Adrenal gland (tissue), 12 donors: ENCODE measurements around the gene COL9A3. TPM values are rescaled to one million over a fixed set of nuclear protein-coding genes. Genes with fewer than 3 reads are reported as not detected.

Experiments
- DNase-seq, 7 donors: peaks; one replicate each; pipeline ENCODE4 v3.0.0-alpha.2; 2019 to 2020
- H3K27ac ChIP-seq, 5 donors: fragments of 200-600 bp; sonication (generic) in 4 of 5; 1 replicate in 3 of 5; 2 replicates in 2 of 5; pipeline versions ENCODE4 v1.5.1 to v1.8.0; 2016 to 2020; ENCODE audit warnings: mild to moderate bottlenecking in 1 of 5
- H3K27me3 ChIP-seq: fragments of 200-600 bp; 2 replicates; pipeline ENCODE4 v1.8.0; 2021
- H3K36me3 ChIP-seq, 2 donors: fragments of 200-600 bp; replicated peaks in 1 of 2; 1 replicate in 1 of 2; 2 replicates in 1 of 2; pipeline versions ENCODE4 v1.5.1 to v1.8.0; 2018 to 2022
- H3K4me1 ChIP-seq, 2 donors: fragments of 200-600 bp; replicated peaks in 1 of 2; 1 replicate in 1 of 2; 2 replicates in 1 of 2; pipeline versions ENCODE4 v1.5.1 to v1.8.0; 2018 to 2021
- H3K4me3 ChIP-seq, 4 donors: fragments of 200-600 bp; sonication (generic) in 3 of 4; one replicate each; pipeline ENCODE4 v1.5.1; 2016 to 2018
- H3K9me3 ChIP-seq, 3 donors: fragments of 200-600 bp; sonication (generic) in 1 of 3; replicated peaks in 1 of 3; 1 replicate in 2 of 3; 2 replicates in 1 of 3; pipeline versions ENCODE4 v1.5.1 to v1.8.0; 2016 to 2021
- CTCF ChIP-seq, 6 experiments: fragments of 450-650 bp in 4 of 6; fragments of 200-600 bp in 2 of 6; sonication (generic) in 1 of 6; IDR thresholded peaks; 1 replicate in 5 of 6; 2 replicates in 1 of 6; pipeline versions ENCODE4 v1.5.1 to v1.8.0; 2016 to 2021; ENCODE audit warnings: antibody characterized with exemption in 6 of 6, mild to moderate bottlenecking in 2 of 6, moderate library complexity in 1 of 6
- POLR2A ChIP-seq, 2 donors: fragments of 450-650 bp; IDR thresholded peaks; one replicate each; pipeline ENCODE4 v1.6.1; 2017; ENCODE audit warnings: antibody characterized with exemption in 2 of 2, mild to moderate bottlenecking in 2 of 2, moderate library complexity in 1 of 2
- WGBS, 4 donors: extraction: QIAGEN DNeasy Blood & Tissue Kit in 2 of 4; methylation state at CpG; one replicate each; pipeline versions ENCODE4 v1.1.5 to v1.1.7; 2013 to 2017; 5-methylcytosine and 5-hydroxymethylcytosine counted together
- intact Hi-C, 2 donors: fragments of 100-400 bp; cut with DNase I; formaldehyde crosslinking; loops; one replicate each; pipeline versions ENCODE4 v1.14.1 to v1.15.0; 2022 to 2023
- polyA plus RNA-seq, 3 donors: library from polyadenylated mRNA; stranded (reverse); fragments of 200-250 nt in 2 of 3; fragments of 350-450 nt in 1 of 3; fragmentation: Illumina TruSeq in 1 of 3; extraction: RNeasy Lipid Tissue Mini Kit (QIAGEN cat#74804) in 1 of 3; gene quantifications; one replicate each; pipeline ENCODE4 v1.2.3, GENCODE V29; 2013 to 2014
- total RNA-seq, 9 donors: library from RNA; depleted of rRNA in 4 of 9; stranded (reverse); fragments of >200 nt in 4 of 9; fragments of 120-200 nt in 1 of 9; fragmentation: NEBNext Ultra II Directional in 1 of 9; extraction: Animal tissue kit (Norgen Biotek cat#: 25700) in 1 of 9; gene quantifications; one replicate each; pipeline versions ENCODE4 v1.1.0 to v1.2.4, GENCODE V29; 2013 to 2023
- donor health status: healthy with polysubstance abuse.
- donor health status: Bipolar disorder and iron deficiency.
- donor health status: DM: yes; HTN: yes; CAD: no.
- donor health status: DM: no; HTN: no; CAD: no.
- donor health status: DM: no; HTN: no; CAD: no.
- donor health status: DM: yes; HTN: yes; CAD: no.

The COL9A3 gene
- total and polyA plus RNA-seq, 12 donors, result 0.22 to 27.8 (median 1.4) TPM

- Histone ChIP-seq H3K4me1 (peaks cover 0 to 16% of the 10 kb centered on the region in 2 donors), H3K9me3 (no peaks in the 10 kb centered on the region), H3K27me3 (no peaks in the 10 kb centered on the region), H3K4me3 (no peak overlapping the region), H3K36me3 (peaks cover 0 to 18% of the 10 kb centered on the region in 2 donors), H3K27ac (no peak overlapping the region)
- no peak for DNase-seq
- 92 to 94% (median 93%) methylated on average over 27 to 37 of the region's 37 CpGs for WGBS, 4 donors
- TF ChIP-seq CTCF (IDR thresholded peaks at IDR 0.05) (no peak), POLR2A (IDR thresholded peaks at IDR 0.05) (no peak)
- intact Hi-C loops, result no loop called here
Observed at GRCh38 chr20:62880147-62880934, 63.5 kb downstream of the COL9A3 start.

GRCh38 chr20:62880935-62881661 is 64.2 kb downstream of the COL9A3 start:
- peaks cover 0 to 11% of the 10 kb centered on the region in 2 donors for H3K4me1 ChIP-seq
- WGBS, 4 donors, result 92 to 94% (median 93%) methylated on average over 9 to 45 of the region's 45 CpGs
- DNase-seq, result no peak
- intact Hi-C loops, result no loop called here
- no peak overlapping the region for H3K27ac ChIP-seq
- peaks cover 0 to 18% of the 10 kb centered on the region in 2 donors for H3K36me3 ChIP-seq
- no peaks in the 10 kb centered on the region for H3K27me3 ChIP-seq
- no peak for TF ChIP-seq POLR2A (IDR thresholded peaks at IDR 0.05)
- TF ChIP-seq CTCF (IDR thresholded peaks at IDR 0.05), result no peak
- H3K9me3 ChIP-seq, result no peaks in the 10 kb centered on the region
- no peak overlapping the region for H3K4me3 ChIP-seq

GRCh38 chr20:62881662-62882395 is 65.0 kb downstream of the COL9A3 start:
- 94 to 95% (median 94%) methylated on average over 41 to 46 of the region's 46 CpGs for WGBS, 4 donors
- Histone ChIP-seq H3K4me1 (peaks cover under 1 to 4% of the 10 kb centered on the region in 2 donors), H3K36me3 (peaks cover 0 to 25% of the 10 kb centered on the region in 2 donors), H3K9me3 (no peaks in the 10 kb centered on the region), H3K27me3 (no peaks in the 10 kb centered on the region), H3K27ac (no peak overlapping the region), H3K4me3 (no peak overlapping the region)
- DNase-seq, result no peak
- intact Hi-C loops, result no loop called here
- TF ChIP-seq POLR2A (IDR thresholded peaks at IDR 0.05) (no peak), CTCF (IDR thresholded peaks at IDR 0.05) (no peak)

GRCh38 chr20:62882426-62882825 is 65.6 kb downstream of the COL9A3 start:
- Histone ChIP-seq H3K9me3 (no peaks in the 10 kb centered on the region), H3K4me1 (peaks cover 6% of the 10 kb centered on the region in 2 donors), H3K27me3 (no peaks in the 10 kb centered on the region), H3K4me3 (no peak overlapping the region), H3K36me3 (peaks cover 0 to 31% of the 10 kb centered on the region in 2 donors), H3K27ac (no peak overlapping the region)
- intact Hi-C loops, result no loop called here
- 92 to 94% (median 94%) methylated on average over 15 of the region's 15 CpGs for WGBS, 4 donors
- TF ChIP-seq CTCF (IDR thresholded peaks at IDR 0.05) (no peak), POLR2A (IDR thresholded peaks at IDR 0.05) (no peak)
- DNase-seq, result no peak
